Kidney (tissue), 14 donors: ENCODE results near the gene JDP2. TPM values are rescaled to one million over a fixed set of nuclear protein-coding genes. Genes with fewer than 3 reads are reported as not detected.

Source experiments
- DNase-seq, 5 donors: peaks; one replicate each; pipeline ENCODE4 v3.0.0-alpha.2; 2013 to 2020
- FAIRE-seq: peaks from 2 replicates; lab custom pipeline; 2012; peaks lifted over from hg19 to GRCh38; lab: Jason Lieb, UNC
- H3K27ac ChIP-seq, 2 donors: one replicate each; pipeline ENCODE4 v1.7.0; 2013; ENCODE audit warnings: low read depth in 2 of 2, low read length in 2 of 2, inconsistent platforms in 1 of 2
- H3K27me3 ChIP-seq: one replicate; pipeline ENCODE4 v1.7.1; 2013; ENCODE audit warnings: low read length, inconsistent platforms; ENCODE audit not compliant: control insufficient read depth, insufficient read depth
- H3K36me3 ChIP-seq, 3 donors: one replicate each; pipeline versions ENCODE4 v1.7.0 to v1.7.1; 2013; ENCODE audit warnings: low read length in 3 of 3, control low read depth in 1 of 3, inconsistent platforms in 1 of 3; ENCODE audit not compliant: insufficient read depth in 3 of 3, control insufficient read depth in 2 of 3
- H3K4me1 ChIP-seq, 3 donors: one replicate each; pipeline versions ENCODE4 v1.7.0 to v1.7.1; 2013; ENCODE audit warnings: low read length in 3 of 3, inconsistent platforms in 1 of 3, low read depth in 1 of 3; ENCODE audit not compliant: control insufficient read depth in 2 of 3, insufficient read depth in 2 of 3
- H3K4me3 ChIP-seq, 3 donors: one replicate each; pipeline versions ENCODE4 v1.7.0 to v1.8.1; 2013; ENCODE audit warnings: low read length in 3 of 3, control low read depth in 1 of 3, inconsistent platforms in 1 of 3
- H3K9ac ChIP-seq, 3 donors: one replicate each; pipeline versions ENCODE4 v1.7.0 to v1.7.1; 2013; ENCODE audit warnings: low read length in 3 of 3, control low read depth in 1 of 3, inconsistent platforms in 1 of 3
- H3K9me3 ChIP-seq, 3 donors: one replicate each; pipeline versions ENCODE4 v1.7.0 to v1.7.1; 2013; ENCODE audit warnings: low read length in 3 of 3, control low read depth in 1 of 3, inconsistent platforms in 1 of 3; ENCODE audit not compliant: control insufficient read depth in 2 of 3, insufficient read depth in 1 of 3
- intact Hi-C: fragments of 100-400 bp; cut with DNase I; formaldehyde crosslinking; loops from one replicate; pipeline ENCODE4 v1.11.1; 2022
- polyA plus RNA-seq: library from polyadenylated mRNA; stranded (reverse); fragments of 350-450 nt; fragmentation: Illumina TruSeq; extraction: RNeasy Lipid Tissue Mini Kit (QIAGEN cat#74804); gene quantifications from one replicate; pipeline ENCODE4 v1.2.3, GENCODE V29; 2014; ENCODE audit warnings: low read depth, low replicate concordance; ENCODE audit not compliant: insufficient read depth
- total RNA-seq: library from RNA; stranded (reverse); fragmentation: NEBNext Ultra II Directional; extraction: Animal tissue kit (Norgen Biotek cat#: 25700); gene quantifications from one replicate; pipeline ENCODE4 v1.2.1, GENCODE V29; 2021
- TF ChIP-seq, protein P1 (sequence below): IDR thresholded peaks from 3 replicates; pipeline ENCODE4 v1.5.1; 2012; ENCODE audit warnings: mild to moderate bottlenecking, moderate library complexity, borderline replicate concordance; ENCODE audit not compliant: insufficient read depth; ENCODE audit errors: extremely low read depth
- donor health status: control.
- donor health status: control.
- donor health status: control.
- donor health status: control.
- donor health status: control.
- donor health status: DM: yes; HTN: yes; CAD: no.
- donor health status: Normal renal cell carcinoma (clear cell type).

JDP2 gene
- total and polyA plus RNA-seq, 2 donors from 2014 or later = 20.1 to 33.4 TPM

DNA sequence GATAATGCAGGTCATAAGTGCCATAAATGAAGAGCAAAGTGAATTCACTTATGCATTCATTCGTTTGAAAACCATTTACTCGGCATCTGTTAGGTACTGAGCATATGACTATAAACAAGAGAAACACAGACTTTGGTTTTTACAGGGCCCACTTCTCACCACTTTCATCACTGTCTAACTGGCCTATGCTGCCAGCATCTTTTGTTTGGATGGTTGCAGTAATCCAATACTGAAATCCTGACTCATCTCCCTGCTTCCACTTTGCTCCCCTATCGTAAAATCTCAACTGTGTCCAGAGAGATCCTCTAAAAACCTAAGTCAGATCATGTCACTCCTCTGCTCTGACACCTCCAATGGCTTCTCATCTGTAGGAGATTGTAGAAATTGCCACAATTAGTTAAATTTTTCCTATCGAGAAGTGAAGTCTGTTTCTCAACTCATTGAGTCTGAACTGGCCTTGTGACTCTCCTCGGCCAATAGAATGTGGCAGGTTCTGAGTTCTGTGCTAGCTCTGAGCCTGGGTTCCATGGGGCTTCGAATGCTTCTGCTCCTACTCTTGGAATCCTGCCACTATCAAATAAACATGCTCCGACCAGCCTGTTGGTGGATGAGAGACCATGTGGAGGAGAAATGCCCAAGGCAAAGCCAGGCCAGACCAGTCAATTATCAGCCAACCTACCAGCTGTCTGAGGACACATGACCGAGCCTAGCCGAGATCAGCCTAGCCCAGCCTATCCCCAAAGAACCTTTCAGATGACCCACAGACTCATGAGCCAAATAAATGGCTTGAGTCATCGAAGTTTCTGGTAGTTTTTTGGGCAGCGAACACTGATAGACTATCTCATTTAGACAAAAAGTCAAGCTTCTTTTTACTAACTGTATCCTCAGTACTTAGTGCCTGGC is 92.3 kb downstream of the JDP2 start:
- H3K4me1 ChIP-seq = peaks cover 0 to 5% (median 0%) of the 10 kb centered on the region in 3 donors
- H3K27me3 ChIP-seq = no peaks in the 10 kb centered on the region
- H3K4me3 ChIP-seq = no peak overlapping the region
- intact Hi-C loops = no loop called here
- DNase-seq = no peak
- no peaks in the 10 kb centered on the region for H3K9me3 ChIP-seq
- H3K9ac ChIP-seq = no peak overlapping the region
- no peak for FAIRE-seq
- no peaks in the 10 kb centered on the region for H3K36me3 ChIP-seq
- no peak overlapping the region for H3K27ac ChIP-seq
- TF ChIP-seq, protein P1, sequence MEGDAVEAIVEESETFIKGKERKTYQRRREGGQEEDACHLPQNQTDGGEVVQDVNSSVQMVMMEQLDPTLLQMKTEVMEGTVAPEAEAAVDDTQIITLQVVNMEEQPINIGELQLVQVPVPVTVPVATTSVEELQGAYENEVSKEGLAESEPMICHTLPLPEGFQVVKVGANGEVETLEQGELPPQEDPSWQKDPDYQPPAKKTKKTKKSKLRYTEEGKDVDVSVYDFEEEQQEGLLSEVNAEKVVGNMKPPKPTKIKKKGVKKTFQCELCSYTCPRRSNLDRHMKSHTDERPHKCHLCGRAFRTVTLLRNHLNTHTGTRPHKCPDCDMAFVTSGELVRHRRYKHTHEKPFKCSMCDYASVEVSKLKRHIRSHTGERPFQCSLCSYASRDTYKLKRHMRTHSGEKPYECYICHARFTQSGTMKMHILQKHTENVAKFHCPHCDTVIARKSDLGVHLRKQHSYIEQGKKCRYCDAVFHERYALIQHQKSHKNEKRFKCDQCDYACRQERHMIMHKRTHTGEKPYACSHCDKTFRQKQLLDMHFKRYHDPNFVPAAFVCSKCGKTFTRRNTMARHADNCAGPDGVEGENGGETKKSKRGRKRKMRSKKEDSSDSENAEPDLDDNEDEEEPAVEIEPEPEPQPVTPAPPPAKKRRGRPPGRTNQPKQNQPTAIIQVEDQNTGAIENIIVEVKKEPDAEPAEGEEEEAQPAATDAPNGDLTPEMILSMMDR = no peak

- Histone ChIP-seq H3K36me3 (no peaks in the 10 kb centered on the region), H3K27ac (no peak overlapping the region), H3K9me3 (no peaks in the 10 kb centered on the region), H3K9ac (no peak overlapping the region), H3K27me3 (no peaks in the 10 kb centered on the region), H3K4me1 (peaks cover 0 to 5% (median 0%) of the 10 kb centered on the region in 3 donors), H3K4me3 (no peak overlapping the region)
- FAIRE-seq = no peak
- intact Hi-C loops = no loop called here
- no peak for DNase-seq
- TF ChIP-seq, protein P1 = no peak
Observed at GRCh38 chr14:75520852-75521251, 93.0 kb downstream of the JDP2 start.

GRCh38 chr14:75521415-75522199 is 93.8 kb downstream of the JDP2 start:
- Histone ChIP-seq H3K27me3 (no peaks in the 10 kb centered on the region), H3K27ac (no peak overlapping the region), H3K9me3 (no peaks in the 10 kb centered on the region), H3K4me1 (peaks cover 0 to 5% (median 0%) of the 10 kb centered on the region in 3 donors), H3K4me3 (no peak overlapping the region), H3K9ac (no peak overlapping the region), H3K36me3 (no peaks in the 10 kb centered on the region)
- DNase-seq (no peak), FAIRE-seq (no peak)
- intact Hi-C loops = no loop called here
- TF ChIP-seq, protein P1 = no peak
